HG02763 (cell line): ENCODE measurements around the gene NPSR1.
A peak's percentile ranks its signal among the peaks of the same experiment; 100 is the strongest.
"Not testable (repeated sequence)": the region's sequence is repeated elsewhere in the genome, so short reads cannot be mapped to it uniquely, and the experiment has no call there.

ENCODE experiments used
- ATAC-seq: cut with Tn5 transposase; IDR thresholded peaks from one replicate; pipeline ENCODE4 v1.9.1; 2021; ENCODE audit warnings: mild to moderate bottlenecking, moderate library complexity; ENCODE audit not compliant: unreplicated experiment

NPSR1 gene

GRCh38 chr7:34756025-34756437 is 98.0 kb downstream of the NPSR1 start:
- ATAC-seq = no peak

- no peak for ATAC-seq
These were observed 98.7 kb downstream of the NPSR1 start for GRCh38 chr7:34756691-34757090.

GRCh38 chr7:34757570-34758110 is 99.6 kb downstream of the NPSR1 start:
- no peak for ATAC-seq

- ATAC-seq = peak; percentile 49
These were observed 100.1 kb downstream of the NPSR1 start for GRCh38 chr7:34758111-34758601.

- ATAC-seq = no peak
These were observed 101.6 kb downstream of the NPSR1 start for GRCh38 chr7:34759477-34760125.

DNA sequence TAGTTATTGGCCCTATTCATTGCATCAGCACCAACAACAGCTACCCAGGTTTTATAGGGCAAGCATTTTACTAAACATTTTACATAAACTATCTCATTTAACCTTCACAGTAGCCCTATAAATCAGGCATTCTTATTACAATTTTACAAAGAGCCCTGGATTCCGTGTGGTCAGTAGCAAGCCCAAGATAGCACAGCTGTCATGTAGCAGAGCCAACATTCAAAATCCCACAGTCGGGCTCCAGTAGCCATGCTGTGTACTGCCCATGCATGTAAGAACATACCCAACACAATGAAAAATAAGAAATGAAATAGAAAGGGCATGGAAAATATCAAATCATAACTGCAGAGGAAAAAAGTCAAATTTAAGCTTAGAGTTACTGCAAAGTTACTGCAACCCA is 102.3 kb downstream of the NPSR1 start:
- no peak for ATAC-seq

GRCh38 chr7:34761206-34761605 is 103.2 kb downstream of the NPSR1 start:
- ATAC-seq = no peak

DNA sequence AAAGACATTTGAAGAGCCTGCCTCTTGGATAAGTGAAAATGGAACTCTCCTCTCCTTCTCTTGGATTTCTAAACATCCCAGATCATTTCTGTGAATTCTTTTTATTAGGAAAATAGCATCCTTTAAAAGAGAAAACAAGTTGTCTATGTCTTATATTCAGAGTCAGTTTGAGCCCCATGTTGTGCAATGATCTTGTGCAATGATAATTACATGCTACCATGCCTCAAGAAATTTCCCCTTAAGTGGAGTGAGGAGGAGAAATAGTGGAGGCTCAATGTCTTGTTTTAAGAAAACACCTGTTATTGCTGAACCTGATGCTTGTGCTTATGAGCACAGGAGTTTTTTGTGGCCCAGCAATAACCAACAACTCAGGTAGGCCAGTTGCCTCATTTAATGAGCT is 103.6 kb downstream of the NPSR1 start:
- ATAC-seq = no peak

GRCh38 chr7:34762764-34763163 is 104.7 kb downstream of the NPSR1 start:
- ATAC-seq = no peak

DNA sequence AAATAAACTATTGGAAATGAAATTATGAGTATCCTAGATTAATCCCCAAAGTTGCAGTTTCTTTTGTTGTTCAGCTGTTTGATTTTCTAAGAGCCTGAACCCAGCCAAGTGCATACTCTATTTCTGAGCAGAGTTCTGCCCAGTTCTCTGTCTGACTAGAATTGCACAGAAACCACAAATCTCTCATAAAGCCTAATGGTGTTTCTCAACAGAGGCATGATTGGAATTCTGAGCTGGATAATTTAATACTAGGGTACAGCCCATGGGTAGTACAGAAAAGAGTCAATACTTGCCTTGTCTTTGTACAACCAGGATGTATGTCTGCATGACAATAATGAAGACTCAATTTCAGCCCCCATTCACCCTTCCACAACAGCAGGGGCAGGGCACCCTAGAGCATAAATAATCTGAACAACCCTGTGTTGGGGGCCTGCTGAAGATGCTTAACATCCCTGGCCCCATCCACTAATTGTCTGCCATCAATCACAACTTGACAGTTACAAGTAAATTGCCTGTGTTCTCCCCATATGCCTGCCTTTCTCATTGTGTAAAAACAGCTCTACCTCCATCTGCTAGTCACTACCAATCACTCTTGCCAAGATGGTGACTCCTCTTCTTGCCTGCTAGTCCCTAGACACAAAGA is 114.4 kb downstream of the NPSR1 start:
- ATAC-seq = no peak

DNA sequence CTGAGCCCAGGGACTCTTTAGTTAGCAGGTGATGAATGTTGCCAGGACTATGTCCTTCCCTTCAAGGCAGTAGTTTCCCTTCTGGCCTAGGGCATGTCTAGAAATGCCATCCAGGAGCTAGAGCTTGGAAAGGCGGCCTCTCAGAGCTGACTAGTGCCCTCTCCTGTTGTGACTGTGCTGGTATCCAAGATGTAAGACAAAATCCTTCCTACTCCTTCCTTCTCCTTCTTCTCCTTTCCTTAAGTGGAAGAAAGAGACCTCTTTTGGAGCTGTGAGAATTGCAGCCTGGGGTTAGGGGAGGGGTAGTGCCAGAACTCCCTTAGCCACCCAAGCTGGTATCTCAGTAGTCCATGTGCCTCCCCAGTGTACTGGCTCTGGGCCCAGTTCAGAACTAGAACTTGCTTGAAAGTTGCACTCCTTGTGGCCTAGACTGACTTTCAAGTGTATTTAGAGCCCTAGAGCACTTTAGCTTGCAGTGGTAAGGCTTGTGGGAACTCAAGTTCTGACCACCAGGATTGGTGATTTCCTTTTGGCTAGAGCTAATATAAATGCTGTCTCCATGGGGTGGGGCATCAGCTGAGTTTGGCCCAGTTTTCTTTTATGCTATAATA is 118.8 kb downstream of the NPSR1 start:
- ATAC-seq = no peak

- no peak for ATAC-seq
These were observed 122.5 kb downstream of the NPSR1 start for GRCh38 chr7:34780546-34780945.

DNA sequence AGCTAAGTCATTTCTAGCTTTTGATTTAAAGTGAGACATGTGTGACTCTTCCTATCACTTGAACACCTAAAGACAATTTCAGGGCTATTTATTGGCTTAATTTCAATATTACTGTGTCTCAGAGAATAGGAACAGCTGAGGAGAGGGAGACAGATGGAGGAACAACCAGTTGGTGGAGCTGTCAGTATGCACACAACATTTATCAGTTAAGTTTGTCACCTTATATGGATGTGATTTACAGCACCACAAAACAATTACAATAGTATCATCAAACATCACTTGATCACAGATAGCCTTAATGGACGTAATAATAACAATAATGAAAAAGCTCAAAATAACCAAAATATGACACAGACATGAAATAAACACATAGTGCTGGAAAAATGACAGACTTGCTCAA is 129.6 kb downstream of the NPSR1 start:
- no peak for ATAC-seq

GRCh38 chr7:34806831-34807230 is 148.8 kb downstream of the NPSR1 start:
- ATAC-seq = no peak

DNA sequence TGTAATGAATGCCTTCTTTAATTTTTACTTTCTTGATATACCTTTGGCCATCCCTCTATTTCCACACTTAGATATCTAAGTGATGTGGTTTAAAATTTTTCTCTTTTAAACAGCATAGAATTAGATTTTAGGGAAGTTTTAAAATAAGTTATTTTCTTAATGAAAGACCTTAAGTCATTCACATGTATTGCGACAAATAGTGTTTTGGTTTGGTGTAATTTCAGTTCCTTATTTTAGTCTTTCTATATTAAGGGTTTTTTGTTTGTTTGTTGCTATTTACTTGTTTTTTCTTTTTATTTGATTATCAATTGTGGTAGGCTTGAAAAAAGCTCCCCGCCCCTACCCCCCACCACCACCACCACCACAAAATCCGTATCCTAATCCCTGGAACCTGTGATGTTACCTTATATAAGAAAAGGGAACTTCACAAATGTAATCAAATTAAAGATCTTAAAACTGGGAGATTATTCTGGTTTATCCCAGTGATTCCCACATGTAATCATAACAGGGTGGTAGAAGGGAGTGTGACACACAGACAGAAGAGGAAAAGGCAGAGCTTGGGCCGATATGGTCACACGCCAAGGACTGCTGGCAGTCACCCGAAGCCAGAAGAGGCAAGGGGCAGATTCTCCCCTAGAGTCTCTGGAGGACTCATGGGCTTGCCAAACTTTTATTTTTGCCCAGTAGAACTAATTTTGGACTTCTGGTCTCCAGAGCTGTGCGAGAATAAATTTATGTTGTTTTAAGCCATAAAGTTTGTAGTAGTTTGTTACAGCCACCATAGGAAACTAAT is 149.7 kb downstream of the NPSR1 start:
- ATAC-seq = no peak

- ATAC-seq = not testable (repeated sequence)
These were observed 156.3 kb downstream of the NPSR1 start for GRCh38 chr7:34814203-34814842.

GRCh38 chr7:34821932-34822558 is 164.0 kb downstream of the NPSR1 start:
- ATAC-seq = no peak

GRCh38 chr7:34823650-34824258 is 165.7 kb downstream of the NPSR1 start:
- ATAC-seq = peak; percentile 80

GRCh38 chr7:34825221-34825620 is 167.2 kb downstream of the NPSR1 start:
- ATAC-seq = no peak

DNA sequence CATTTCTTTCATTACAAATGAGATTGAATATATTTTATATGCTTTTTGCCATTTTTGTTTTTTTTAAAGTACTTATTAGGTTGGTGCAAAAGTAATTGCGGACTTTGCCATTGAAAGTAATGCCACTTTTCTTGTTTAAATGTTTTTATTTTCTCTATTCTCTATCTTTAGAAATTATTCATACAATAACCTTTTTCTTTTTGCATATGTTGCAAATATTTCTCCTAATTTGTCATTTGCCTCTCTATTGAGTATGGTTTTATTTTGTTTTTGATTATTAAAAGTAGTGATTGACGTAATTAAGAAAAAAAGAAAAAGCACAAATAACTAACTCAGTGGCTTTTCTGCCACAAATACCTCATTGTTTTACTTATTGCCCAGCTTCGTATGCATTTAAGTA is 172.4 kb downstream of the NPSR1 start:
- ATAC-seq = no peak
